Pons (tissue), 1 donor: Measurements from ENCODE around the gene ATXN1.

Experiments
- DNase-seq: peaks from one replicate; pipeline ENCODE4 v3.0.0-alpha.2; 2016; ENCODE audit warnings: low spot score

Gene ATXN1

DNA sequence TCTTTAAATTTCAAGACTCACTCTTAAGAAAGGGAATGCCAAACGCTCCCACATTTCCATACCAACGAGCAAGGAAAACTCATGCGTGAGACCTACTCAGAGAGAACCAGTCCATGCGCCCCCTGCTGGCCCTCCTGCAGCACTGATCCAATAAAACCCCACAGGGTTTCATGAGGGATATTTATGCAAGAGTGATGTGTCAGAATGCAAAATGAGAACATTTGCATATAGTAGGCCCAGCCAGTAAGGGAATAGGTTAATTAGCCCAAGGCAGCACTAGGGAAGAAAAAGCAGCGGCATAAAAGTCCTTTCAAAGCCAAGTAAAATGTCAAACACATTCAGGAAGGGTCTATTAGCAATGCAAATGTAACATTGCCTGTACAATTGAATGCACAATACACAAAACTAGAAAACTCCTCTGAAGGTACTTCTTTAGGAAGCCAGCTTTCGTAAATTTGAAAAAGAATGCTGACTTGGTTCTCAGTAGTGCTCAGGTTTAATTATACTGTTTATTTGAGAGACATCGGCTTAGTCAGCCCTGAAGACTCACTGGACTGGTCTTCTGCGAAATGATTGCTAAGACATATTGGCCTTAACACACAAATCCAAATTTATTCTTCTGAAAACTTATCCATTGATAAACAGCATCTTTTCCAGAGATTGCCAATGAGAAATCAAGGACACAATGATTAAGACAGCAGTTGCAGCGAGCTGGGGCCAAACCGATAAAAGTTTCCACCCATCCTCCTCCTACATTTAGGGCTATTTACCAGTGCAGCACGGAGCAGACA, 429.7 kb downstream of the ATXN1 start:
- DNase-seq = peak; percentile 91

DNA sequence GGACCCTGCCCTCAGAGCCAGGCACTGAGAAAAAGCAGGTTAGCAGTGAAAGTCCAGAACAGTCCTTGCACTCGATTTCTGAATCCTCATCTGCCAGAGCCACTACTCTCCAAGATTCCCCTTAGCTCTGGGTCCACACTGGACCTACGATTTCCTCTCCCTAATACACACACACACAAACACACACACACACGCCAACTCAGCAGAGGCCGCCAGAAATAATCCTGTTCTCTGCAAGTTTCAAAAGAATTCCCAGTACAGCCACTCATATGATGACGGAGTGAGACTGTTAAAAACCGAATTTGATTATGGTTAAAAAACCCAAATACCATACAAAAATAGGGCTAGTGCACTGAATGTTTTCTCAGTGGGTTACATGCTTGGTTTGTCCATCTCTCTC, 432.0 kb downstream of the ATXN1 start:
- DNase-seq = no peak

GRCh38 chr6:16327777-16328325, 433.4 kb downstream of the ATXN1 start:
- no peak for DNase-seq

DNA sequence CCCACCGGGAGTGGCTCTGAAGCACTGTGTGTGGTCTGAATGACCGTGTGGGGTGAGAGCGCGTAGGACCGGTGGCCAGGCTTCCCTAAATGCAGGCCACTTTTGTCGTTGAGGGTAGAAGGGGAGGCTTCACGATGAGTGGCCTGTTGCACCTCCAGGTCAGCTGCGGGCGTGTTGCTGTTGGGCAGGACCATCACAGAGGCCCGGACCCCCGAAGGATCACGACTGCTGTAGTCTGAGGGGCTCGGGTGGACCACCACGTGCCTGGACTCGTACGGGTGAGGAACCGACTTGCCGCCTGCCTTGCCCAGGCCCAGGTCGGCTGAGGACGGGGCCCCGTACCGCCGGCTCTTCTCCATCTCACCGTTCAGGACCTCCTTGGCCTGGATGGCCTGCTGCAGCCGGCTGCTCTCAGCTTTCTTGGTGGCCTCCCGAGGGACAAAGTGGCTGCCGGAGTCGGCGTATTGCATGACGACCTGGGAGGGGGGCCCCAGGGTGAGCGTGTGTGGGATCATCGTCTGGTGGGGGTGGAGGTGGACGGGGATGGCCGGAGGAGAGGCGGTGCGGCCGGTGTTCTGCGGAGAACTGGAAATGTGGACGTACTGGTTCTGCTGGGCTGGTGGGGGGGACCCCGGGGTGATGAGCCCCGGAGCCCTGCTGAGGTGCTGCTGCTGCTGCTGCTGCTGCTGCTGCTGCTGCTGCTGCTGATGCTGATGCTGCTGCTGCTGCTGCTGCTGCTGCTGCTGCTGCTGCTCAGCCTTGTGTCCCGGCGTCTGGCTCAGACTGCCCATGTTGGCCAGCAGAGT, 434.1 kb downstream of the ATXN1 start:
- DNase-seq = no peak

GRCh38 chr6:16326531-16326930, 434.7 kb downstream of the ATXN1 start:
- no peak for DNase-seq

GRCh38 chr6:16324606-16325225, 436.5 kb downstream of the ATXN1 start:
- no peak for DNase-seq

- no peak for DNase-seq
Observed at GRCh38 chr6:16324184-16324583, 437.1 kb downstream of the ATXN1 start.

- peak; percentile 90 for DNase-seq
Observed at GRCh38 chr6:16322666-16323312, 438.5 kb downstream of the ATXN1 start.

DNA sequence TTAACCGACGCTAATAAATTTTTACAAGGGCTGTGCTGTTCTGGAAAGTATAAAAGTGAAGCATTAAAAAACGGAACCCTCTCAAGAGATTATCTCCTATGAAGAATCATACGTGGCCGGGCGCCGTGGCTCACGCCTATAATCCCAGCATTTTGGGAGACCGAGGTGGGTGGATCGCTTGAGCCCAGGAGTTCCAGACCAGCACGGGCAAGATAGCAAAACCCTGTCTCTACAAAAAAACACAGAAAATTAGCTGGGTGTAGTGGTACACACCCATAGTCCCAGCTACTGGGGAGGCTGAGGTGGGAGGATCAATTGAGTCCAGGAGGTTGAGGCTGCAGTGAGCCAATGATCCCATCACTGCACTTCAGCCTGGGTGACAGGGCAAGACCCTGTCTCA, 439.4 kb downstream of the ATXN1 start:
- no peak for DNase-seq

- no peak for DNase-seq
Observed at GRCh38 chr6:16321341-16321710, 439.9 kb downstream of the ATXN1 start.

DNA sequence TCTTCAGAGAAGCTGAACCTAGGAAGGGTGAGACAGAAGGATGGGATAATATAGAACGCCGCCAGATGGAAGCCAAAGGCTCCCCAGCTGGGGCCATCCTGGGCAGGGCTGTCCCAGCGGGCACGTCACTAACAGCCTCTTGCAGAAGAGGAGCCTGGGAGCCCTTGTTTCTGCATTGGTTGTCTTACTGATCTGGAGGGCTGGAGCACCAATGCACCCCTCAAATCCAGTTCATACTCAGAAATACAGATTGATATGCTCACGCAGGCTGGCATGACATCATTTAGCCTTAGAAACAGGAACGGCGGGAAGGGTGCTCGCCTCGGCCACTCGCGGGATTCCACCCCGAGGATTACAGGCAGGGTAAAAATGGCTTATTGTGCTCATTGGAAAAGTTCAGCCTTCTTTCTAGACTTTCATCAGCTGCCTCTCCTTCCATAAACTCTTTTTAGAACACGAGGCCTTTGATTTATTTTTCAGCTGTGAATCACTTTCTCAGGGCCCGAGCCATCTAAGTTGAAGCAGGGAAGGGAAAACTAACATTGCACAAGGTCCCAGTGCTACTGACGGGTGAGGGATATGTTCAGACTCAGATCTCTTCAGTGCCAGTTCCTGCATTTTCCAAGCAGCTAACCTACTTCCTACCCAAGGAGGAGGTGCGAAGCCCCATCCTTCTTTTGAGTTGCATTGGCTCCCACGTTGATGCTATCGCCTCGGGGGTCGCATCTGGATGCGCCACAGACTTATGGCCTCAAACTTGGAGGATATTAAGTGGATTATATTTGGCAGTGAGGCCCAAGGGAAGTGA, 440.5 kb downstream of the ATXN1 start:
- peak; percentile 72 for DNase-seq

- peak; percentile 91 for DNase-seq
Observed at GRCh38 chr6:16319813-16320532, 441.3 kb downstream of the ATXN1 start.

DNA sequence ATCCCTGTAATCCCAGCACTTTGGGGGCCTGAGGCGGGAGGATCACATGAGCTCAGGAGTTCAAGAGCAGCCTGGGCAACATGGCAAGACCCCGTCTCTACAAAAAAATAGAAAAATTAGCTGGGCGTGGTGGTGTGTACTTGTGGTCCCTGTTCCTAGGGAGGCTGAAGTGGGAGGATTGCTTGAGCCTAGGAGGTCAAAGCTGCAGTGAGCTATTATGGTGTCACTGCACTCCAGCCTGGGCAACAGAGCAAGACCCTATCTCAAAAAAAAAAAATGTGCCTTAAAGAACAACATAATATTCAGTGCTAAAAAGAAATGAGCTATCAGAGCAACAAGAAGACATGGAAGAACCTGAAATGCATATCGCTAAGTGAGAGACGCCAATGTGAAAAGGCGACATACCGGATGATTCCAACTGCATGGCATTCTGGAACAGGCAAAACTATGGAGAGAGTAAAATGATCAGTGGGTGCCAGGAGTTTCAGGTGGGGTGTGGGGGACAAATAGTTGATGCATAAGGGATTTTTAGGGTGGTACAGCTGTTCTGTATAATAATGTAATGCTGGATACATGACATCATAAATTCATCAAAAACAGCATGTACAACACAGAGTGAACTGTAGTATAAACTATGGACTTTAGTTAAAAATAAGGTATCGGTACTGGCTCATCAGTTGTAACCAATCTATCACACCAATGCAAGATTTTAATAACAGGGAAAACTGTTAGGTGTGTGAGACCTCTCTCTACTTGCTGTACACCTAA, 442.1 kb downstream of the ATXN1 start:
- DNase-seq = no peak

- DNase-seq = no peak
Observed at GRCh38 chr6:16318538-16318937, 442.7 kb downstream of the ATXN1 start.

DNA sequence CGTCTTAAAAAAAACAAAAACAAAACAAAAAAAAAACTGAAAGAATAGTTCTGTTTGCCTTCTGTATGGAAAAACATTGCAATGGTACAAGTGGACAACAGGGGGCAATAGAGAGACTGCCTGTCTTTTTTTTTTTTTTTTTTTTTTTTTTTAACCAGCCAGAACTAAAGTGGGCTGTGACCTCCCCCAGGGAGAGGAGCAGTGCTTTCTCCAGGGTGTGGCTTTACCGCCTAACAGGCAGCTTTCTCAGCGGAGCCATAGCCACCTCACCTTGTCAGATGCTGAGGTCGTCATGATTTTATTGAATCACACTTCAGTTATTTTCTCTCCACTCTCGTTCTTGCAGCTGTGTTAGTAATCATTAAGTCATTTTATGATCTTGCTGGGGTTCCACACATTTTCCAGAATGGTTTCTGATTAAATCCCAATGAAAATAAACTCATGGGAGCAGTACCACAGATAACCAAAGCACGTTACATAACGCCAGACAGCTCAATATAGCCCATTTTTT, 444.5 kb downstream of the ATXN1 start:
- no peak for DNase-seq

GRCh38 chr6:16314296-16314695, 447.0 kb downstream of the ATXN1 start:
- DNase-seq = no peak

DNA sequence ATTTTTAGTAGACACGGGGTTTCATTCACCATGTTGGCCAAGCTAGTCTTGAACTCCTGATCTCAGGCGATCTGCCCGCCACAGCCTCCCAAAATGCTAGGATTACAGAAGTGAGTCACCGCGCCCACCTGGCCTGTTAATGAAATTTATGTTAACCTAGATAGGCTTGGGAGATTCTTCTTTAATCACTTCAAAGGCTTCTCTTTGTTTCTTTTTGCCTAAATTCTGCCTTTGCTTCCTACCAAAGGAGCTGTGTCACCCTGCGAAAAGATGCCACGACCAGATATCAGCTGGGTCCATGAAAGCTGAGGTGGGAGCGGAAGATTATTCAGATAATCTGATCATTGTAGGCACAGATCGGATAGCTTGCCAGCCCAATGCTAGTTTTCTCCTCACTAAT, 447.5 kb downstream of the ATXN1 start:
- no peak for DNase-seq

- DNase-seq = no peak
Observed at GRCh38 chr6:16311763-16312162, 449.5 kb downstream of the ATXN1 start.

DNA sequence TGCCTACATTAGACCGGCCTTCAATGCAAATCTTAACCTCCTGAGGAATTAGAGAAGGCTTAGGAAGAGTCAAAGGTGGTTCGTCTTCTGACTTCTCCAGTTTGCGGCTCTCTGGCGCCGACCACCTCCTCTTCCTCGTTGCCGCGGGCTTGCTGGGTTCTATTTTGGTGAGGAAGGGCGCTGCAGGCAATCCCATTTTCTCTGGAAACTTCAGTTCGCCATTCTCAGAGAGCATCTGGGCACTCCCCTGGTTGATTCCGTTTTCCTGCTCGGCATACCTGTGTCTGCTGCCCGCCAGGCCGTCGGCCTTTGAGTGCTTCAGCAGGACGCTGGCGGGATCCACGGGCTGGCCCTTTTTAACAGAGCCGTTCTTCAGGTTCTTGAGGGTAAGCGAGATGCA, 454.9 kb downstream of the ATXN1 start:
- no peak for DNase-seq

- DNase-seq = no peak
Observed at GRCh38 chr6:16305788-16306187, 455.5 kb downstream of the ATXN1 start.
